Measurements from ENCODE around the gene JMJD1C.

JMJD1C gene

DNA sequence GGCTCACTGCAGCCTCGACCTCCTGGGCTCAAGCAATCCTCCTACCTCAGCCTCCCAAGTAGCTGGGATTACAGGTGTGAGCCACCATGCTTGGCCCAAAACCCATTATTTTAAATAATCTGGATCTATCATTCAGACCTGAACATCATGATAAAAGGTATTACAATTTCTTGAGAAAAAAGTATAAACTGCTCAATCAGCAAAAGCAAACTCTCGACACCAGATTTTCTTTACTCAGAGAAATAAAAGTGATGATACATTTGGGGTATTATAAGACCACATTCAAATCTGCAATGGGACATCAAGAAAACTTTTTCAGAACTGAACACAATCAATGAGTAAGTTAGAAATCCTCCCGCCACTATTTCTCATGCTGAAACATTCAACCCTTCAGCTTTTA lies 41.2 kb downstream of the JMJD1C start:
- H3K9me3 ChIP-seq (ENCODE audit: insufficient read depth, low read length) = no peaks in the 10 kb centered on the region
- H3K79me2 ChIP-seq (ENCODE audit: low read length) = peaks cover 27% of the 10 kb centered on the region
- H3K9ac ChIP-seq (ENCODE audit: low read length) = no peak overlapping the region
- peaks cover 32% of the 10 kb centered on the region for H3K4me1 ChIP-seq (ENCODE audit: low read length)
- H3K27ac ChIP-seq (ENCODE audit: low read length) = no peak overlapping the region
- no peaks in the 10 kb centered on the region for H3K27me3 ChIP-seq (ENCODE audit: low read depth, low read length)
- H4K20me1 ChIP-seq (ENCODE audit: insufficient read depth, low read length) = no peaks in the 10 kb centered on the region
- no peak overlapping the region for H3K4me3 ChIP-seq (ENCODE audit: low read length)
- no peak overlapping the region for H3K4me2 ChIP-seq (ENCODE audit: low read length)
- no peak overlapping the region for H2AFZ ChIP-seq (ENCODE audit: low read depth, low read length)
- TF ChIP-seq, protein P1, sequence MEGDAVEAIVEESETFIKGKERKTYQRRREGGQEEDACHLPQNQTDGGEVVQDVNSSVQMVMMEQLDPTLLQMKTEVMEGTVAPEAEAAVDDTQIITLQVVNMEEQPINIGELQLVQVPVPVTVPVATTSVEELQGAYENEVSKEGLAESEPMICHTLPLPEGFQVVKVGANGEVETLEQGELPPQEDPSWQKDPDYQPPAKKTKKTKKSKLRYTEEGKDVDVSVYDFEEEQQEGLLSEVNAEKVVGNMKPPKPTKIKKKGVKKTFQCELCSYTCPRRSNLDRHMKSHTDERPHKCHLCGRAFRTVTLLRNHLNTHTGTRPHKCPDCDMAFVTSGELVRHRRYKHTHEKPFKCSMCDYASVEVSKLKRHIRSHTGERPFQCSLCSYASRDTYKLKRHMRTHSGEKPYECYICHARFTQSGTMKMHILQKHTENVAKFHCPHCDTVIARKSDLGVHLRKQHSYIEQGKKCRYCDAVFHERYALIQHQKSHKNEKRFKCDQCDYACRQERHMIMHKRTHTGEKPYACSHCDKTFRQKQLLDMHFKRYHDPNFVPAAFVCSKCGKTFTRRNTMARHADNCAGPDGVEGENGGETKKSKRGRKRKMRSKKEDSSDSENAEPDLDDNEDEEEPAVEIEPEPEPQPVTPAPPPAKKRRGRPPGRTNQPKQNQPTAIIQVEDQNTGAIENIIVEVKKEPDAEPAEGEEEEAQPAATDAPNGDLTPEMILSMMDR (IDR thresholded peaks at IDR 0.05; ENCODE audit: low read depth, low read length) = no peak
- no peak for TF ChIP-seq EZH2phosphoT487 (IDR thresholded peaks at IDR 0.05; ENCODE audit: low read depth)
- H3K36me3 ChIP-seq (replicated peaks; ENCODE audit: low read depth, low read length) = no peaks in the 10 kb centered on the region

DNA sequence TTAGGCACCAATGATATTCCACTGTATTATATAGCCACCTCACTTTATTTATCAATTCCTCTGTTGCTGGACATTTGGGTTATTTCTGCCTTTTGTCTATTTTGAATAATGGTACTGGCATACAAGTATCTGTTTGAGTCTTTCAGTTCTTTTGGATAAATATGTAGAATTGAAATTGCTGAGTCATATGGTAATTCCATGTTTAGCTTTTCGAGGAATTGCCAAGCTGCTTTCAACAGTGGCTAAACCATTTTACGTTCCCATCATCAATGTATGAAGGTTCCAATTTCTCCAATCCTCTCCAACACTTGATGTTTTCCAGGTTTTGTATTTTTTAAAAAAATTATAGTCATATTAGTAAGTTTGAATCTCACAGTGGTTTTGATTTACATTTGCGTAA lies 42.3 kb downstream of the JMJD1C start:
- Histone ChIP-seq H2AFZ (ENCODE audit: low read depth, low read length) (no peak overlapping the region), H3K9me3 (ENCODE audit: insufficient read depth, low read length) (no peaks in the 10 kb centered on the region), H4K20me1 (ENCODE audit: insufficient read depth, low read length) (no peaks in the 10 kb centered on the region), H3K27ac (ENCODE audit: low read length) (no peak overlapping the region), H3K79me2 (ENCODE audit: low read length) (peaks cover 27% of the 10 kb centered on the region), H3K9ac (ENCODE audit: low read length) (no peak overlapping the region), H3K4me2 (ENCODE audit: low read length) (peak overlapping the region; percentile 26), H3K27me3 (ENCODE audit: low read depth, low read length) (no peaks in the 10 kb centered on the region), H3K4me1 (ENCODE audit: low read length) (peaks cover 32% of the 10 kb centered on the region), H3K36me3 (replicated peaks; ENCODE audit: low read depth, low read length) (no peaks in the 10 kb centered on the region), H3K4me3 (ENCODE audit: low read length) (peak overlapping the region; percentile 7; the same call in 1 of the 2 replicates)
- TF ChIP-seq EZH2phosphoT487 (IDR thresholded peaks at IDR 0.05; ENCODE audit: low read depth) = no peak
- TF ChIP-seq, protein P1 (IDR thresholded peaks at IDR 0.05; ENCODE audit: low read depth, low read length) = no peak

DNA sequence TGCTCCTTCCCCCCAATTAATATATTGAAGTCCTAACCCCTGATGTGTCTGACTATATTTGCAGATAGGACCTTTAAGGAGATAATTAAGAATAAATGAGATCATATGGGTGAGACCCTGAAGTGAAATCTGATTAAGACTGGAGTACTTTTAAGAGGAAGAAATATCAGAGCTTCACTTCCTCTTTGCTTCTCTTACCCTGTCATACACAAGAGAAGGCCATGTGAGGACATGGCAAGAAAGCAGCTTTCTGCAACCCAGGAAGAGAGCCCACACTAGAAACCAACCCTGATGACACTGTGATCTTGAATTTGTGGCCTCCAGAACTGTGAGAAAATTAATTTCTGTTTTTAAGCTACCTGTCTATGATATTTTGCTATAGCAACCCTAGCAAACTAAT lies 44.2 kb downstream of the JMJD1C start:
- Histone ChIP-seq H3K36me3 (replicated peaks; ENCODE audit: low read depth, low read length) (no peaks in the 10 kb centered on the region), H3K4me3 (ENCODE audit: low read length) (peak overlapping the region; percentile 5; the same call in 1 of the 2 replicates), H3K4me1 (ENCODE audit: low read length) (peaks cover 32% of the 10 kb centered on the region), H3K9ac (ENCODE audit: low read length) (0 out of 2 replicates have a peak overlapping the region, but pooled peaks have one; percentile 15), H3K27ac (ENCODE audit: low read length) (peak overlapping the region; percentile 62), H3K79me2 (ENCODE audit: low read length) (peaks cover 27% of the 10 kb centered on the region), H3K4me2 (ENCODE audit: low read length) (peak overlapping the region; percentile 59), H4K20me1 (ENCODE audit: insufficient read depth, low read length) (no peaks in the 10 kb centered on the region), H3K27me3 (ENCODE audit: low read depth, low read length) (no peaks in the 10 kb centered on the region), H2AFZ (ENCODE audit: low read depth, low read length) (no peak overlapping the region), H3K9me3 (ENCODE audit: insufficient read depth, low read length) (no peaks in the 10 kb centered on the region)
- TF ChIP-seq, protein P1 (IDR thresholded peaks at IDR 0.05; ENCODE audit: low read depth, low read length) = no peak
- no peak for TF ChIP-seq EZH2phosphoT487 (IDR thresholded peaks at IDR 0.05; ENCODE audit: low read depth)

DNA sequence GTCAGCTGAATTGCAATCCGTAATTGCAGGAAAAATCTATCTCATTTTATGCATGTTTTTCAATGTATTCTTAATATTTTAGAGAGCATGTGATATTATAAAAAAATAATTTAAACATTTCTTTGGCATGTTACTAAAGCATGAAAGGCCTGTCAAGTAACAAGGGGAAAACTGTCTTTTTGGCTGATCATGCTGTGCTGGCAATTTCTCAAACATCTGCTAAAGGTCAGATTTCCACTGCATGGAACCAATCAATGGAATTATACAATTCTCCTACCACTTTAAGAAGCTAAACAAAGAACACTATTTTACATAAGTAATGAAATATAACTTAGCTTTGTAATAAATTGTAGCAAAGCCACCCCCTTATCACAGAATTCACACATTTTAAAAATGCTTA lies 49.4 kb downstream of the JMJD1C start:
- peaks cover 19% of the 10 kb centered on the region for H3K79me2 ChIP-seq (ENCODE audit: low read length)
- no peak overlapping the region for H2AFZ ChIP-seq (ENCODE audit: low read depth, low read length)
- no peaks in the 10 kb centered on the region; the same call in 1 of the 2 replicates for H4K20me1 ChIP-seq (ENCODE audit: insufficient read depth, low read length)
- no peak overlapping the region for H3K4me2 ChIP-seq (ENCODE audit: low read length)
- TF ChIP-seq, protein P1 (IDR thresholded peaks at IDR 0.05; ENCODE audit: low read depth, low read length) = no peak
- TF ChIP-seq EZH2phosphoT487 (IDR thresholded peaks at IDR 0.05; ENCODE audit: low read depth) = no peak
- no peaks in the 10 kb centered on the region for H3K36me3 ChIP-seq (replicated peaks; ENCODE audit: low read depth, low read length)
- no peak overlapping the region for H3K27ac ChIP-seq (ENCODE audit: low read length)
- H3K4me1 ChIP-seq (ENCODE audit: low read length) = peaks cover 8% of the 10 kb centered on the region
- no peak overlapping the region for H3K9ac ChIP-seq (ENCODE audit: low read length)
- no peaks in the 10 kb centered on the region for H3K27me3 ChIP-seq (ENCODE audit: low read depth, low read length)
- no peaks in the 10 kb centered on the region for H3K9me3 ChIP-seq (ENCODE audit: insufficient read depth, low read length)
- H3K4me3 ChIP-seq (ENCODE audit: low read length) = no peak overlapping the region
